ENCODE measurements around the gene RSBN1.

RSBN1 gene

GRCh38 chr1:113821916-113822315 lies 9.6 kb upstream of the RSBN1 start (continued):
- TF ChIP-seq HIC1 (tag by site-specific recombination; IDR thresholded peaks at IDR 0.05), result no peak
- TF ChIP-seq BCL6B (tag by site-specific recombination; IDR thresholded peaks at IDR 0.05), result no peak
- no peak for TF ChIP-seq SETDB1 (IDR thresholded peaks at IDR 0.05; ENCODE audit: insufficient read length, low read length)

DNA sequence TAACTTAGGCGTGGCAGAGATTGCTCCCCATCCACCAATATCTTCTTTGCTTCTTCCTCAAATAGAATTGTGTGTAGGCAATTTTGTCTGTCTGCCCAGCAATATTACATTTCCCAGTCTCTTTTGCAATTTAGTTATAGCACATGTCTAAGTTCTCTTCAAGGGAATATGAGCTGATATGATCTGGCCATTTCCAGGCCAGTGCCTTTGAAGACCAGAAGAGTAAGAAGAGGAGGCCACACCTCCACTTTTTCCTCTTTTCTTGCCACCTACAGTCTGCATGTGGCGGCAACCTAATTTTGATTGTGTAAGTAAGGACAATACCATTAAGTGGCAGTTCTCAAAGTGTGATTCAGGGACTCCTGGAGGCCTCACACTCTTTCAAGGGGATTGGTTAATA lies 6.3 kb upstream of the RSBN1 start:
- TF ChIP-seq ZBTB21 (tag by site-specific recombination; IDR thresholded peaks at IDR 0.05) (no peak), ZBTB6 (tag by site-specific recombination; IDR thresholded peaks at IDR 0.05) (no peak), ZNF311 (tag by site-specific recombination; IDR thresholded peaks at IDR 0.05; ENCODE audit: borderline replicate concordance) (no peak), ZBTB17 (tag by site-specific recombination; IDR thresholded peaks at IDR 0.05) (no peak), PATZ1 (tag by site-specific recombination; IDR thresholded peaks at IDR 0.05) (no peak), ZBTB49 (tag by site-specific recombination; IDR thresholded peaks at IDR 0.05; ENCODE audit: low read depth) (no peak), ZNF707 (tag by site-specific recombination; IDR thresholded peaks at IDR 0.05) (no peak), ZNF555 (tag by site-specific recombination; conservative IDR thresholded peaks at IDR 0.05) (no peak), ZSCAN30 (tag by site-specific recombination; IDR thresholded peaks at IDR 0.05) (no peak)

GRCh38 chr1:113813218-113813617 lies 942 bp upstream of the RSBN1 start:
- H3K27ac ChIP-seq (ENCODE audit: extremely low read depth, low read depth, low read length), result no peak overlapping the region; the same call in 1 of the 2 replicates
- POLR2A ChIA-PET, result interaction anchor here (0.6 kb wide), 1 partner anchor 94 kb away, joined by 3 read pairs; no protein-coding TSS in a partner anchor
- H3K4me3 ChIP-seq (ENCODE audit: low read depth, low read length), result no peak overlapping the region
- H3K36me3 ChIP-seq (ENCODE audit: control insufficient read depth in 2 of 2, insufficient read depth in 1 of 2, low read length in 2 of 2), result peaks cover 0 to 5% of the 10 kb centered on the region in 2 experiments; a peak in 1 of 3 replicates
- CTCF ChIA-PET, result no interaction called here
- H3K9me3 ChIP-seq (ENCODE audit: control insufficient read depth, insufficient read depth, low read depth, low read length), result no peaks in the 10 kb centered on the region
- H3K4me1 ChIP-seq (ENCODE audit: control insufficient read depth, insufficient read depth, low read length), result peaks cover 2% of the 10 kb centered on the region; the same call in 1 of the 2 replicates
- TF ChIP-seq ZNF626 (tag by site-specific recombination; IDR thresholded peaks at IDR 0.05) (no peak), KLF16 (tag by site-specific recombination; IDR thresholded peaks at IDR 0.05) (no peak), PRDM4 (tag by site-specific recombination; IDR thresholded peaks at IDR 0.05) (no peak), ZNF555 (tag by site-specific recombination; conservative IDR thresholded peaks at IDR 0.05) (no peak), MYNN (tag by site-specific recombination; IDR thresholded peaks at IDR 0.05; ENCODE audit: borderline replicate concordance) (no peak), ZNF391 (tag by site-specific recombination; IDR thresholded peaks at IDR 0.05; ENCODE audit: borderline replicate concordance, low read depth) (no peak), MEIS1 (CRISPR knock-in tag; IDR thresholded peaks at IDR 0.05; ENCODE audit: borderline replicate concordance) (no peak), ZNF311 (tag by site-specific recombination; IDR thresholded peaks at IDR 0.05; ENCODE audit: borderline replicate concordance) (no peak), ZNF174 (tag by site-specific recombination; IDR thresholded peaks at IDR 0.05) (no peak), HOXD13 (CRISPR knock-in tag; IDR thresholded peaks at IDR 0.05; ENCODE audit: borderline replicate concordance) (no peak), ZEB2 (tag by site-specific recombination; IDR thresholded peaks at IDR 0.05) (no peak)

More for the DNA sequence above, 6.3 kb upstream of the RSBN1 start:
- no peak overlapping the region for H3K27ac ChIP-seq (ENCODE audit: extremely low read depth, low read depth, low read length)
- H3K9me3 ChIP-seq (ENCODE audit: control insufficient read depth, insufficient read depth, low read depth, low read length), result no peaks in the 10 kb centered on the region
- no peaks in the 10 kb centered on the region for H3K4me1 ChIP-seq (ENCODE audit: control insufficient read depth, insufficient read depth, low read length)
- H3K4me3 ChIP-seq (ENCODE audit: low read depth, low read length), result no peak overlapping the region
- CTCF ChIA-PET, result interaction anchor here (1.5 kb wide), 1 partner anchor 17 kb away, joined by 4 read pairs; no protein-coding TSS in a partner anchor
- POLR2A ChIA-PET, result no interaction called here
- no peaks in the 10 kb centered on the region for H3K36me3 ChIP-seq (ENCODE audit: control insufficient read depth in 2 of 2, insufficient read depth in 1 of 2, low read length in 2 of 2)

All from HEK293 (cell line).